ENCODE results near the gene RIMS1. TPM values are rescaled to one million over a fixed set of nuclear protein-coding genes. Genes with fewer than 3 reads are reported as not detected.

RIMS1 gene
- total RNA-seq, 1 experiment from 2014 or later, result 1.1 TPM

- TF ChIP-seq E2F4 (CRISPR knock-in tag; IDR thresholded peaks at IDR 0.05; ENCODE audit: borderline replicate concordance, low read depth) (no peak), KAT7 (CRISPR knock-in tag; IDR thresholded peaks at IDR 0.05; ENCODE audit: borderline replicate concordance) (no peak), IRF2 (CRISPR knock-in tag; IDR thresholded peaks at IDR 0.05; ENCODE audit: borderline replicate concordance, low read depth) (no peak), JUN (CRISPR knock-in tag; IDR thresholded peaks at IDR 0.05) (no peak), RORB (CRISPR knock-in tag; IDR thresholded peaks at IDR 0.05) (no peak), ARID4B (CRISPR knock-in tag; IDR thresholded peaks at IDR 0.05; ENCODE audit: borderline replicate concordance) (no peak)
Measured at GRCh38 chr6:72406517-72406916, 520.2 kb downstream of the RIMS1 start (continued).

- no peak for DNase-seq (ENCODE audit: low spot score)
- H3K27me3 Mint-ChIP-seq (ENCODE audit: low read depth), result no peaks in the 10 kb centered on the region
- H3K27ac Mint-ChIP-seq, result peak overlapping the region; percentile 57; the same call in 1 of the 2 replicates
- H3K4me3 Mint-ChIP-seq, result no peak overlapping the region
- H3K4me1 Mint-ChIP-seq, result peaks cover 5% of the 10 kb centered on the region
- ChIA-PET CTCF (interaction anchor here (1.0 to 6.8 kb wide), 5 partner anchors 31 to 209 kb away, joined by 3 to 105 read pairs (median 7); no protein-coding TSS in a partner anchor), POLR2A (no interaction called here)
- H3K9me3 Mint-ChIP-seq, result peaks cover 3% of the 10 kb centered on the region; the same call in 1 of the 2 replicates
- TF ChIP-seq ATF1 (CRISPR knock-in tag; IDR thresholded peaks at IDR 0.05), result no peak
- TF ChIP-seq ZNF121 (CRISPR knock-in tag; IDR thresholded peaks at IDR 0.05), result no peak
- TF ChIP-seq NR2C2 (CRISPR knock-in tag; IDR thresholded peaks at IDR 0.05), result no peak
- TF ChIP-seq JAZF1 (CRISPR knock-in tag; IDR thresholded peaks at IDR 0.05), result no peak
- no peak for TF ChIP-seq OVOL2 (CRISPR knock-in tag; IDR thresholded peaks at IDR 0.05; ENCODE audit: borderline replicate concordance)
- no peak for TF ChIP-seq MAX (CRISPR knock-in tag; IDR thresholded peaks at IDR 0.05)
- no peak for TF ChIP-seq SMAD3 (CRISPR knock-in tag; IDR thresholded peaks at IDR 0.05; ENCODE audit: borderline replicate concordance)
- TF ChIP-seq ZBTB21 (CRISPR knock-in tag; IDR thresholded peaks at IDR 0.05; ENCODE audit: borderline replicate concordance), result no peak
- no peak for TF ChIP-seq ARID4B (CRISPR knock-in tag; IDR thresholded peaks at IDR 0.05; ENCODE audit: borderline replicate concordance)
- no peak for TF ChIP-seq E2F5 (CRISPR knock-in tag; IDR thresholded peaks at IDR 0.05)
- no peak for TF ChIP-seq ETV6 (CRISPR knock-in tag; IDR thresholded peaks at IDR 0.05)
- TF ChIP-seq PRDM15 (CRISPR knock-in tag; IDR thresholded peaks at IDR 0.05), result no peak
- no peak for TF ChIP-seq USF2 (CRISPR knock-in tag; IDR thresholded peaks at IDR 0.05)
- no peak for TF ChIP-seq FOXP1 (CRISPR knock-in tag; IDR thresholded peaks at IDR 0.05; ENCODE audit: borderline replicate concordance)
- H3K36me3 Mint-ChIP-seq, result no peaks in the 10 kb centered on the region
- ATAC-seq, result no peak
Measured at GRCh38 chr6:72410769-72411168, 524.4 kb downstream of the RIMS1 start.

All from WTC11 (cell line).